NT2/D1 (cell line): Measurements from ENCODE around the gene KRTAP9-4.

Experiments
- SUZ12 ChIP-seq: IDR thresholded peaks from 2 replicates; pipeline ENCODE4 v1.6.1; 2011; ENCODE audit not compliant: insufficient read length, insufficient read depth; ENCODE audit errors: extremely low read depth
- YY1 ChIP-seq: IDR thresholded peaks from 2 replicates; pipeline ENCODE4 v1.6.1; 2011; ENCODE audit not compliant: insufficient read length, insufficient read depth
- ZNF274 ChIP-seq: IDR thresholded peaks from 2 replicates; pipeline ENCODE4 v1.6.1; 2011; ENCODE audit warnings: mild to moderate bottlenecking, low read depth, low read length

- TF ChIP-seq YY1 (no peak), ZNF274 (no peak), SUZ12 (no peak)
Measured at GRCh38 chr17:41278176-41278955, 28.9 kb downstream of the KRTAP9-4 start.
